GM12878 (cell line): Measurements from ENCODE around the gene GCH1. TPM values are rescaled to one million over a fixed set of nuclear protein-coding genes. Genes with fewer than 3 reads are reported as not detected.
"Not testable (repeated sequence)": the region's sequence is repeated elsewhere in the genome, so short reads cannot be mapped to it uniquely, and the experiment has no call there.

Source experiments
- ATAC-seq: fragments of 200-7000 bp; cut with Tn5 transposase; 3 replicates; pipeline ENCODE4 v1.9.1; 2020; ENCODE audit warnings: mild to moderate bottlenecking, moderate library complexity
- BruUV-seq: library from RNA; stranded (reverse); fragments of 400-500 nt; replicated peaks from 2 replicates; lab custom pipeline; 2021; lab: Mats Ljungman, UMichigan
- CTCF ChIA-PET: fragments of 300-600 bp; sonication (Branson Sonifier 250); formaldehyde crosslinking; extraction: SDS; loops from one replicate; lab custom pipeline; 2021; ENCODE audit warnings: inconsistent platforms; lab: Yijun Ruan, JAX
- POLR2A ChIA-PET: fragments of 350-600 bp; formaldehyde crosslinking; extraction: SDS; loops from one replicate; lab custom pipeline; 2021; ENCODE audit warnings: inconsistent platforms; lab: Charles Lee
- RAD21 ChIA-PET: fragments of 300-600 bp; sonication (Branson Sonifier 250); formaldehyde crosslinking; loops from one replicate; lab custom pipeline; 2023; ENCODE audit warnings: antibody characterized with exemption; ENCODE audit not compliant: unreplicated experiment; lab: Charles Lee
- SMC1A ChIA-PET: fragments of 300-600 bp; sonication (Branson Sonifier 250); formaldehyde crosslinking; loops from one replicate; lab custom pipeline; 2023; ENCODE audit not compliant: unreplicated experiment, uncharacterized antibody; lab: Charles Lee
- DNase-seq: peaks from one replicate; pipeline ENCODE4 v3.0.0-alpha.2; 2011; ENCODE audit warnings: low read depth, low spot score
- FAIRE-seq: peaks from 3 replicates; lab custom pipeline; 2011; peaks lifted over from hg19 to GRCh38; lab: Jason Lieb, UNC
- H2AFZ ChIP-seq: 2 replicates; pipeline ENCODE4 v1.6.0; 2011; ENCODE audit warnings: low read depth, low read length, control low read depth; ENCODE audit not compliant: control insufficient read depth
- H3K27ac ChIP-seq: 2 replicates; pipeline ENCODE4 v1.5.1; 2011; ENCODE audit warnings: control low read depth; ENCODE audit not compliant: control insufficient read depth, insufficient read depth
- H3K27me3 ChIP-seq, 2 experiments: replicated peaks in 1 of 2; 2 replicates each; pipeline versions ENCODE4 v1.6.0 to v1.6.1; 2011; ENCODE audit warnings: low read length in 1 of 2; ENCODE audit not compliant: control insufficient read depth in 2 of 2, insufficient read depth in 2 of 2
- H3K36me3 ChIP-seq, 2 experiments: 2 replicates each; pipeline ENCODE4 v1.5.1; 2011; ENCODE audit warnings: low read length in 1 of 2; ENCODE audit not compliant: control insufficient read depth in 2 of 2, insufficient read depth in 2 of 2
- H3K4me1 ChIP-seq: 2 replicates; pipeline ENCODE4 v1.6.1; 2011; ENCODE audit warnings: mild to moderate bottlenecking, low read length, moderate library complexity, mixed read lengths; ENCODE audit not compliant: control insufficient read depth, insufficient read depth
- H3K4me2 ChIP-seq: 2 replicates; pipeline ENCODE4 v1.6.0; 2011; ENCODE audit warnings: control low read depth; ENCODE audit not compliant: control insufficient read depth, insufficient read depth
- H3K4me3 ChIP-seq: fragments of 200-600 bp; sonication (generic); 2 replicates; pipeline ENCODE4 v1.5.1; 2016
- H3K79me2 ChIP-seq: 2 replicates; pipeline ENCODE4 v1.6.0; 2011; ENCODE audit warnings: low read length; ENCODE audit not compliant: control insufficient read depth, insufficient read depth
- H3K9ac ChIP-seq: 2 replicates; pipeline ENCODE4 v1.8.0; 2011; ENCODE audit warnings: low read length, control low read depth, mixed read lengths; ENCODE audit not compliant: control insufficient read depth, insufficient read depth
- H3K9me3 ChIP-seq: replicated peaks from 3 replicates; pipeline ENCODE4 v1.5.1; 2011; ENCODE audit warnings: mild to moderate bottlenecking, low read length; ENCODE audit not compliant: control insufficient read depth, insufficient read depth
- H4K20me1 ChIP-seq: 2 replicates; pipeline ENCODE4 v1.6.0; 2011; ENCODE audit not compliant: control insufficient read depth, insufficient read depth
- ATF7 ChIP-seq: fragments of 450-650 bp; IDR thresholded peaks from 2 replicates; pipeline ENCODE4 v1.6.1; 2016; ENCODE audit warnings: low read depth, mild to moderate bottlenecking
- DPF2 ChIP-seq: fragments of 450-650 bp; IDR thresholded peaks from 2 replicates; pipeline ENCODE4 v1.6.1; 2017; ENCODE audit warnings: mild to moderate bottlenecking
- MTA2 ChIP-seq: fragments of 450-650 bp; IDR thresholded peaks from 2 replicates; pipeline ENCODE4 v1.6.1; 2016; ENCODE audit warnings: low read depth, mild to moderate bottlenecking, moderate library complexity
- WRNIP1 ChIP-seq: IDR thresholded peaks from 2 replicates; pipeline ENCODE4 v1.6.1; 2011; ENCODE audit warnings: low read depth, low read length, improper control_type of control experiment, borderline replicate concordance
- WGBS: methylation state at CpG from one replicate; pipeline ENCODE4 v1.1.6; 2016; ENCODE audit warnings: low lambda C conversion rate; ENCODE audit not compliant: insufficient replicate concordance, insufficient coverage; ENCODE audit errors: missing lambda C conversion rate; 5-methylcytosine and 5-hydroxymethylcytosine counted together
- in situ Hi-C: fragments of 300-500 bp; cut with MboI; formaldehyde crosslinking; loops from 9 replicates; pipeline ENCODE4 v1.14.3; 2018; ENCODE audit warnings: mixed read lengths
- intact Hi-C: fragments of 100-400 bp; cut with micrococcal nuclease; formaldehyde crosslinking; loops from one replicate; pipeline ENCODE4 v1.14.2; 2022; ENCODE audit not compliant: unreplicated experiment
- polyA plus RNA-seq, 11 experiments: library from polyadenylated mRNA; depleted of rRNA in 4 of 11; unstranded in 6 of 11; stranded (reverse) in 5 of 11; fragments of >200 nt; fragmentation: Nextera tagmentation in 4 of 11; fragmentation: Illumina TruSeq in 1 of 11; extraction: Ambion mirVana in 4 of 11; extraction: Trizol in 1 of 11; gene quantifications; 1 replicate in 1 of 11; 2 replicates in 10 of 11; pipeline versions ENCODE4 v1.2.1 to v1.2.3, GENCODE V29; 2011 to 2016; ENCODE audit warnings: inconsistent platforms in 2 of 11, missing spikeins in 2 of 11, low read depth in 1 of 11
- total RNA-seq, 4 experiments: library from RNA; depleted of rRNA in 3 of 4; stranded (reverse); fragments of >200 nt in 3 of 4; fragmentation: Illumina TruSeq in 1 of 4; extraction: Trizol in 1 of 4; gene quantifications; 2 replicates each; pipeline versions ENCODE4 v1.2.1 to v1.2.3, GENCODE V29; 2013 to 2021
- TF ChIP-seq, protein P1 (sequence below): fragments of 450-650 bp; IDR thresholded peaks from 2 replicates; pipeline ENCODE4 v1.6.1; 2014; ENCODE audit warnings: mild to moderate bottlenecking
- TF ChIP-seq, protein P2 (sequence below): IDR thresholded peaks from 2 replicates; pipeline ENCODE4 v1.6.1; 2011; ENCODE audit warnings: borderline replicate concordance, low read depth, mild to moderate bottlenecking, moderate library complexity, low read length; ENCODE audit not compliant: insufficient read depth, poor library complexity, severe bottlenecking

Gene GCH1
- total and polyA plus RNA-seq, 10 of the 15 experiments (the other 5 are each of a cell fraction or from before 2014, with no cell fraction given) = 25.1 to 37.0 (median 33.8) TPM

DNA sequence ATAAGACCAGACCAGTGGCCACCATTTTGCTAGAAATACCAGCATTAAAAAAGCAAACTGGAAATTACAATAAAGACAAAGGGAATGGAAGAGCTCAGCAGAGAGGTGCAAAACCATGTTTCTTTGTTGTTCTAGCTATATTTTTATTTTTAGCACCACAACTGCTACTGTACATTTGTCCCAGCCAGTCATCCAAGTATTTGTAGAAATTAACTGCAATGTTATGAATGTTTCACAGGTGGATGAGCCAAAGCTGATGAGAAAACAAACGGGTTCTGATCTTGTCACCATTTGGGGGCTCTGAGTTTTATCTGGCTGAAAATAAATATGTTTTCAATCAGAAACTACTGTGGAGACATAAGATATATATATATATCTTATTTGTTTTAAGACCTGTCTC, 24.9 kb upstream of the GCH1 start (continued):
- TF ChIP-seq ATF7 (no peak), DPF2 (no peak), MTA2 (no peak), WRNIP1 (no peak)

DNA sequence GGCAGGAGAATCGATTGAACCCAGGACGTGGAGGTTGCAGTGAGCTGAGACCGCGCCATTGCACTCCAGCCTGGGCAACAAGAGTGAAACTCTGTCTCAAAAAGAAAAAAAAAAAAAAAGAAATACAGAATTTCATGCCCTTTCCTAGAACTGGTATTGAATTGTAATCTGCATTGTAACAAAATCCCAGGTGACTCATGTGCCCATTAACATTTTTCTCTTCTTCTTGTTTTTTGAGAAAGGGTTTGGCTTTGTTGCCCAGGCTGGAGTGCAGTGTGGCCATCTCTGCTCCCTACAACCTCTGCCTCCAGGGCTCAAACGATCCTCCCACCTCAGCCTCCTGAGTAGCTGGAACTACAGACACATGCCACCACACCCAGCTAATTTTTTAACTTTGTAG, 23.9 kb upstream of the GCH1 start:
- H2AFZ ChIP-seq, FAIRE-seq, H3K27ac ChIP-seq, POLR2A ChIA-PET, CTCF ChIA-PET, H3K4me3 ChIP-seq, DNase-seq, BruUV-seq, H4K20me1 ChIP-seq, H3K27me3 ChIP-seq, H3K9me3 ChIP-seq, in situ Hi-C loops, H3K9ac ChIP-seq, H3K79me2 ChIP-seq, ATAC-seq, intact Hi-C loops, H3K4me1 ChIP-seq, H3K4me2 ChIP-seq, H3K36me3 ChIP-seq: not testable (repeated sequence)
- RAD21 ChIA-PET = interaction anchor here (1.0 kb wide), 1 partner anchor 125 kb away, joined by 3 read pairs; the partner anchor contains the start of gene MAPK1IP1L
- WGBS = 98% methylated on average over 5 of the region's 5 CpGs
- SMC1A ChIA-PET = interaction anchor here (1.2 kb wide), 1 partner anchor 33 kb away, joined by 3 read pairs; no protein-coding TSS in a partner anchor

DNA sequence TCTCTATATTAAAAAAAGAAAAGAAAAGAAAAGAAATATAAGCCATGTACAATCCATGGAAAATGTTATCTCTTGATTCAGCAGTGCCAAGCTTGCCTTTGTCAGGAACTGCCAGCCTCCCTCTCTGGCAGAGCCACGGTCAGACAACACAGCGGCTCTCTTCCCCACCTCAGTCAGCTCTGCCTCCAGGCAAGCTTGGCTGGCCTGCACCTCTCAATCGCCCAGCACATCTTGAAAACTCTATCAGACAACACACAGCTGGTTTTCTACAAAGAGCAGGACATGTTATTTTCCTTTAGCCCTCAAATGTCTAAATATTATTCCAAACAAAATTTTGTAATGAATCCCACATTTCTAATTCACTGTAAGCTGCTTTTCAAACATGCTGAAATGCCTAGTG, 20.0 kb upstream of the GCH1 start:
- H3K79me2 ChIP-seq = no peaks in the 10 kb centered on the region
- no peak overlapping the region for H3K4me3 ChIP-seq
- in situ Hi-C loops = no loop called here
- H3K9ac ChIP-seq = no peak overlapping the region
- intact Hi-C loops = no loop called here
- DNase-seq (no peak), ATAC-seq (no peak), FAIRE-seq (no peak)
- H4K20me1 ChIP-seq = no peaks in the 10 kb centered on the region
- no peak overlapping the region for H3K27ac ChIP-seq
- CTCF ChIA-PET = no interaction called here
- no peaks in the 10 kb centered on the region for H3K36me3 ChIP-seq
- no peaks in the 10 kb centered on the region for H3K4me1 ChIP-seq
- POLR2A ChIA-PET = no interaction called here
- 91% methylated on average over 3 of the region's 3 CpGs for WGBS
- SMC1A ChIA-PET = no interaction called here
- TF ChIP-seq, protein P1, sequence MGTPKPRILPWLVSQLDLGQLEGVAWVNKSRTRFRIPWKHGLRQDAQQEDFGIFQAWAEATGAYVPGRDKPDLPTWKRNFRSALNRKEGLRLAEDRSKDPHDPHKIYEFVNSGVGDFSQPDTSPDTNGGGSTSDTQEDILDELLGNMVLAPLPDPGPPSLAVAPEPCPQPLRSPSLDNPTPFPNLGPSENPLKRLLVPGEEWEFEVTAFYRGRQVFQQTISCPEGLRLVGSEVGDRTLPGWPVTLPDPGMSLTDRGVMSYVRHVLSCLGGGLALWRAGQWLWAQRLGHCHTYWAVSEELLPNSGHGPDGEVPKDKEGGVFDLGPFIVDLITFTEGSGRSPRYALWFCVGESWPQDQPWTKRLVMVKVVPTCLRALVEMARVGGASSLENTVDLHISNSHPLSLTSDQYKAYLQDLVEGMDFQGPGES = no peak
- TF ChIP-seq, protein P2, sequence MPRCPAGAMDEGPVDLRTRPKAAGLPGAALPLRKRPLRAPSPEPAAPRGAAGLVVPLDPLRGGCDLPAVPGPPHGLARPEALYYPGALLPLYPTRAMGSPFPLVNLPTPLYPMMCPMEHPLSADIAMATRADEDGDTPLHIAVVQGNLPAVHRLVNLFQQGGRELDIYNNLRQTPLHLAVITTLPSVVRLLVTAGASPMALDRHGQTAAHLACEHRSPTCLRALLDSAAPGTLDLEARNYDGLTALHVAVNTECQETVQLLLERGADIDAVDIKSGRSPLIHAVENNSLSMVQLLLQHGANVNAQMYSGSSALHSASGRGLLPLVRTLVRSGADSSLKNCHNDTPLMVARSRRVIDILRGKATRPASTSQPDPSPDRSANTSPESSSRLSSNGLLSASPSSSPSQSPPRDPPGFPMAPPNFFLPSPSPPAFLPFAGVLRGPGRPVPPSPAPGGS = no peak
- RAD21 ChIA-PET = no interaction called here
- BruUV-seq = no TSS peak
- H2AFZ ChIP-seq = no peak overlapping the region
- H3K27me3 ChIP-seq = no peaks in the 10 kb centered on the region
- no peaks in the 10 kb centered on the region for H3K9me3 ChIP-seq
- no peak overlapping the region for H3K4me2 ChIP-seq
